GM19463 (cell line): ENCODE results near the gene OGT.
"Not testable (repeated sequence)": the region's sequence is repeated elsewhere in the genome, so short reads cannot be mapped to it uniquely, and the experiment has no call there.

Experiments
- ATAC-seq: cut with Tn5 transposase; IDR thresholded peaks from one replicate; pipeline ENCODE4 v1.9.1; 2021; ENCODE audit warnings: mild to moderate bottlenecking, moderate library complexity; ENCODE audit not compliant: unreplicated experiment

OGT gene

GRCh38 chrX:71532753-71533425, at the start of gene OGT:
Gene OGT (plus strand): TSS chrX:71533104. CDS start chrX:71533300, 196 bp downstream.
- ATAC-seq = peak; percentile 78

- ATAC-seq = no peak
These were observed 45.1 kb upstream of the OGT start for GRCh38 chrX:71487814-71488213.

- ATAC-seq = no peak
These were observed 43.4 kb upstream of the OGT start for GRCh38 chrX:71489540-71489939.

- ATAC-seq = peak; percentile 53
These were observed 40.5 kb upstream of the OGT start for GRCh38 chrX:71492231-71493065.

GRCh38 chrX:71493111-71493613, 39.7 kb upstream of the OGT start:
- no peak for ATAC-seq

- not testable (repeated sequence) for ATAC-seq
These were observed 36.9 kb upstream of the OGT start for GRCh38 chrX:71495979-71496378.

GRCh38 chrX:71496476-71496875, 36.4 kb upstream of the OGT start:
- ATAC-seq = no peak

GRCh38 chrX:71502080-71502479, 30.8 kb upstream of the OGT start:
- ATAC-seq = not testable (repeated sequence)

- no peak for ATAC-seq
These were observed 28.6 kb upstream of the OGT start for GRCh38 chrX:71504346-71504745.

- ATAC-seq = no peak
These were observed 23.6 kb upstream of the OGT start for GRCh38 chrX:71509289-71509688.

- ATAC-seq = no peak
These were observed 22.7 kb upstream of the OGT start for GRCh38 chrX:71510161-71510560.

GRCh38 chrX:71513731-71514130, 19.2 kb upstream of the OGT start:
- ATAC-seq = not testable (repeated sequence)

- peak; percentile 83 for ATAC-seq
These were observed 18.4 kb upstream of the OGT start for GRCh38 chrX:71514367-71515037.

- ATAC-seq = no peak
These were observed 17.9 kb upstream of the OGT start for GRCh38 chrX:71515038-71515396.

- ATAC-seq = no peak
These were observed 7.6 kb upstream of the OGT start for GRCh38 chrX:71525316-71525715.

- peak; percentile 5 for ATAC-seq
These were observed 689 bp upstream of the OGT start for GRCh38 chrX:71532078-71532752.

- no peak for ATAC-seq
These were observed 579 bp downstream of the OGT start for GRCh38 chrX:71533516-71533850.

GRCh38 chrX:71533851-71534561, 1.1 kb downstream of the OGT start:
- ATAC-seq = no peak

- ATAC-seq = no peak
These were observed 2.1 kb downstream of the OGT start for GRCh38 chrX:71534773-71535544.

- ATAC-seq = no peak
These were observed 3.4 kb downstream of the OGT start for GRCh38 chrX:71536285-71536684.
